CD8-positive, alpha-beta memory T cell (primary cell): ENCODE data around the gene PTOV1. TPM values are rescaled to one million over a fixed set of nuclear protein-coding genes. Genes with fewer than 3 reads are reported as not detected.
A peak's percentile ranks its signal among the peaks of the same experiment; 100 is the strongest.

Experiments
- CTCF ChIA-PET: fragments of 350-600 bp; sonication (Branson Sonifier 250); formaldehyde crosslinking; loops from one replicate; lab custom pipeline; 2021; ENCODE audit warnings: antibody characterized with exemption; lab: Charles Lee
- POLR2A ChIA-PET: fragments of 350-600 bp; sonication (Branson Sonifier 250); formaldehyde crosslinking; loops from one replicate; lab custom pipeline; 2021; ENCODE audit warnings: antibody characterized with exemption; lab: Charles Lee
- DNase-seq, 5 donors: peaks; one replicate each; pipeline versions ENCODE4 v3.0.0 to v3.0.0-alpha.2; 2020 to 2022; ENCODE audit warnings: mixed read lengths in 1 of 5
- H3K27ac ChIP-seq: one replicate; pipeline ENCODE4 v1.7.0; 2013; ENCODE audit warnings: low read depth, mild to moderate bottlenecking, low read length, moderate library complexity
- H3K27me3 ChIP-seq: 2 replicates; pipeline ENCODE4 v1.7.0; 2013; ENCODE audit warnings: low read length, mild to moderate bottlenecking; ENCODE audit not compliant: insufficient read depth, poor library complexity, severe bottlenecking
- H3K36me3 ChIP-seq: 2 replicates; pipeline ENCODE4 v1.7.0; 2013; ENCODE audit warnings: mild to moderate bottlenecking, low read length, moderate library complexity; ENCODE audit not compliant: insufficient read depth
- H3K4me1 ChIP-seq: 2 replicates; pipeline ENCODE4 v1.7.0; 2013; ENCODE audit warnings: mild to moderate bottlenecking, low read length, moderate library complexity; ENCODE audit not compliant: insufficient read depth
- H3K4me3 ChIP-seq: 2 replicates; pipeline ENCODE4 v1.7.0; 2013; ENCODE audit warnings: mild to moderate bottlenecking, low read length
- H3K9me3 ChIP-seq: 2 replicates; pipeline ENCODE4 v1.7.0; 2013; ENCODE audit warnings: mild to moderate bottlenecking, low read length
- H3K27ac Mint-ChIP-seq, 8 donors: one replicate each; pipeline ENCODE4 v1.8.0; 2020 to 2021; ENCODE audit warnings: mixed read lengths in 8 of 8, mild to moderate bottlenecking in 6 of 8, inconsistent platforms in 3 of 8, moderate library complexity in 3 of 8
- H3K27me3 Mint-ChIP-seq, 2 donors: one replicate each; pipeline ENCODE4 v1.8.0; 2020 to 2021; ENCODE audit warnings: mixed read lengths in 2 of 2, mild to moderate bottlenecking in 1 of 2, moderate library complexity in 1 of 2
- H3K36me3 Mint-ChIP-seq, 3 donors: one replicate each; pipeline ENCODE4 v1.8.0; 2020 to 2021; ENCODE audit warnings: mixed read lengths in 3 of 3, inconsistent platforms in 1 of 3, mild to moderate bottlenecking in 1 of 3
- H3K4me1 Mint-ChIP-seq, 3 donors: one replicate each; pipeline ENCODE4 v1.8.0; 2020 to 2021; ENCODE audit warnings: mixed read lengths in 3 of 3, inconsistent platforms in 1 of 3, mild to moderate bottlenecking in 1 of 3
- H3K4me3 Mint-ChIP-seq, 7 donors: one replicate each; pipeline ENCODE4 v1.8.0; 2020 to 2021; ENCODE audit warnings: mixed read lengths in 7 of 7, mild to moderate bottlenecking in 6 of 7, moderate library complexity in 4 of 7, inconsistent platforms in 2 of 7
- H3K9me3 Mint-ChIP-seq, 5 donors: one replicate each; pipeline ENCODE4 v1.8.0; 2020 to 2022; ENCODE audit warnings: mixed read lengths in 5 of 5, mild to moderate bottlenecking in 3 of 5, moderate library complexity in 2 of 5, inconsistent platforms in 1 of 5
- polyA plus RNA-seq: library from polyadenylated mRNA; unstranded; fragments of 300-500 nt; fragmentation: Illumina TruSeq; gene quantifications from one replicate; pipeline ENCODE4 v1.2.3, GENCODE V29; 2021
- total RNA-seq, 2 experiments: library from RNA; stranded (reverse); gene quantifications; one replicate each; pipeline ENCODE4 v1.2.3, GENCODE V29; 2021

PTOV1 gene
- total and polyA plus RNA-seq, 3 experiments from 2014 or later, result 47.7 to 93.7 (median 91.9) TPM

DNA sequence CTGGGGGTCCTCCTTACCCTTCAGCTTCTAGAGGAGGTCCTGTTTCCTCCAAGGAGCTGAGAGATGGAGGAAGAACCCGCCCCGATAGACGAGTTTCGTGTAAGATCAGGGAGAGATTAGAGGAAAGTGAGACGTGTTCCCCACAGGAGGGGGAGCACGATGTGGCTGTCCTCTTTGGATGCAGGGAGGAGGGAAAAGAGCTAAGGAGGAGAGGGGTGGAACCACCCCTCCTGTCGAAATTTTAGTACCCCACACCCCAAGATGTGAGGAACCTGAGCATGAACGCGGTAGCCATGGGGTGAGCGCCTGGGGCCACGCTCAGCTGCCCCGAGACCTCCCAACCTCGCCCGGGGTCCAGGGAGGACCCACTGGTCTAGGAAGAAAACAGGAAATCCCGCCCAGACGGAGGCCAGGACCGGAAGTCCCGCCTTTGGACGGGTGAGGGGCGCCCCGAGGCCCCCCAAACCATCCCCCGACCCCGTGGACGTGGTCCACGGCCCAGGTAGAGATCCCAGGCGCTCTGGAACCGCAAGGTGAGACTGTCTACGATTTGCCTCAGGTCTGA lies 25.0 kb downstream of the PTOV1 start:
- peaks cover 22 to 37% (median 32%) of the 10 kb centered on the region in 3 donors for H3K4me1 Mint-ChIP-seq
- no peak overlapping the region for H3K27ac Mint-ChIP-seq
- DNase-seq, result peak in 3 of 5 donors; percentile 24 to 74 (median 46)
- ChIA-PET POLR2A (interaction anchor here (1.0 to 3.0 kb wide), 6 partner anchors 9 to 1256 kb away, joined by 3 to 33 read pairs (median 10); partner anchors contain the start of genes ATF5, FUZ, NUP62 and PNKP), CTCF (interaction anchor here (1.2 to 1.6 kb wide), 2 partner anchors 15 to 236 kb away, joined by 4 read pairs; partner anchors contain the start of gene RRAS)
- peaks cover 0 to 3% of the 10 kb centered on the region in 2 donors for H3K27me3 Mint-ChIP-seq
- H3K9me3 Mint-ChIP-seq, result no peaks in the 10 kb centered on the region
- peaks cover 0 to 29% (median 4%) of the 10 kb centered on the region in 3 donors for H3K36me3 Mint-ChIP-seq
- H3K4me3 ChIP-seq, result peak overlapping the region; percentile 78
- no peaks in the 10 kb centered on the region for H3K9me3 ChIP-seq
- H3K4me3 Mint-ChIP-seq, result no peak overlapping the region
- H3K36me3 ChIP-seq, result peaks cover 10% of the 10 kb centered on the region
- no peaks in the 10 kb centered on the region for H3K27me3 ChIP-seq
- peaks cover 19% of the 10 kb centered on the region for H3K4me1 ChIP-seq
- peak overlapping the region; percentile 98 for H3K27ac ChIP-seq

DNA sequence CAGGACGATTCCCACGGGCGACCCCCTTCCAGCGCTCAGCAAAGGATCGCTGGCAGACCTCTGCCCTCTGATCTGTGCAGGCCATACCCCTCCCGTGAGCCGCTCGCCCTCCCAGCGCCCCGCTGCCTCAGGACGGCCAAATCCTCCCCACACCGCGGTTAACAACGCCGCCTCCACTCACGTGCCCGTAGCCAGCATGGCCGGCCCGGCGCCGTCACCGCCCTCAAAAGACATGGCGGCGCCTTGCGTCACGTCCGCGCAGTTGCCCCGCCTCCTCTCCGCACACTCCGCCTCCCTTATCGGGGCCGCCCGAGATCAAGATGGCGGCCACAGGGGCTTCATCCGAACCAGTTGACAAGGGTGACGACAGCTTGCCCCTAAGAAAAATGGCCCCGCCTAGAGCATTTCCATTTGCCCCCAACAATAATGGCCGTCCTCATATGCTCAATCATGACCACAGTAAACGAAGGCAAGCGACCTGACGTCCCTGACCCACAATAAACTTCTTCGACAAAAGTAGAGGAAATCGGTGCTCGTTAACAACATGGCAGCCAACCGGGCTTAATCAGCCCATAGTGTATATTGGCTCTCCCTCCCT lies 25.6 kb downstream of the PTOV1 start:
- no peak overlapping the region for H3K27ac Mint-ChIP-seq
- H3K27ac ChIP-seq, result peak overlapping the region; percentile 98
- POLR2A ChIA-PET, result interaction anchor here (0.6 to 3.0 kb wide), 17 partner anchors 7 to 1257 kb away, joined by 3 to 33 read pairs (median 5); partner anchors contain the start of genes AP2A1, ATF5, FUZ and GYS1
- no peaks in the 10 kb centered on the region for H3K9me3 Mint-ChIP-seq
- peaks cover 22 to 37% (median 32%) of the 10 kb centered on the region in 3 donors for H3K4me1 Mint-ChIP-seq
- H3K36me3 Mint-ChIP-seq, result peaks cover 0 to 35% (median 5%) of the 10 kb centered on the region in 3 donors
- peak; percentile 96 to 99 (median 98) for DNase-seq
- no peaks in the 10 kb centered on the region for H3K9me3 ChIP-seq
- H3K4me3 ChIP-seq, result peak overlapping the region; percentile 78
- CTCF ChIA-PET, result interaction anchor here (0.8 to 1.6 kb wide), 5 partner anchors 9 to 236 kb away, joined by 3 to 5 read pairs (median 4); partner anchors contain the start of genes PNKP, PTOV1 and RRAS
- peaks cover 19% of the 10 kb centered on the region for H3K4me1 ChIP-seq
- H3K27me3 Mint-ChIP-seq, result peaks cover 0 to 3% of the 10 kb centered on the region in 2 donors
- H3K36me3 ChIP-seq, result peaks cover 15% of the 10 kb centered on the region
- no peak overlapping the region for H3K4me3 Mint-ChIP-seq
- H3K27me3 ChIP-seq, result no peaks in the 10 kb centered on the region

DNA sequence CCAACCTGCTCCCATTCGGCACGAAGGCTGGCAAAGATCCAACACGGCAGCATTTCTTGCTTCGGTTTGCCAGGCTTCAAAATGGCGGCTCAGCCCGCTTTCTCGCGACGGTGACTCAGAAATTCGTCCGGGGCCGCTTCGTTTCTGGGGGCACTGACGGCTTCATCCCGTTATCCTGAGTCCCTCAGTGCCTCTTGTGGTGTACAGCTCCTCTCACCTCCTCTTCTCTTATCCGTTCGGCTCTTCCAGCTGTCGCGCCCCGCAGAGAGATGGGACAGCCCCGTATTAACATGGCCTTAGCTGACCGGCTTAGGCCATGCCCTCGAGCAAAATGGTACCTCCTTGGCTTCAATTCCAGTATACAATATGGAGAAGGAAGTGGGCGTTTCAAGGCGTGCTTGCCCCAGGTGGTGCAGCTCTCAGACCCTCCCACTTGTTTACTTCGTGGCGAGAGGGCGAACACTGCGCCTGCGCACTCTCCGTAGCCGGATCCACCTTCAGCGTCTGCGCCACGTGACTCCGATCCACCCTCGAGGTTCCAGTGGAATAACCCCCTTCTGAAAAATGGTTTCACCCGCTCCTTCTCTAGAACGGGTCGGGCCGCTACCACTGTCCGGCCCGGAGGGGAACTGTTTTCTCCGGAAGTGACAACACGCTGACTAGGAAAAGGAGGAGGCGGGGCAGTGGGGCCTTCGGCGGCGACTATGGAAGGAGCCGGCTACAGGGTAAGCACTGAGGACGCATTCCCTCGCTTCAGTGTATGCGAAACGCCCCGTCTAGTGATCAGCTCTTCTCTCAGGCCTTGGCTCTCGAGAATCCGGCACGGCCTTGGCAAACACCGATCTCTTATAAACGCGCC lies 26.3 kb downstream of the PTOV1 start, which contains the start of the genes AKT1S1 and TBC1D17:
Gene AKT1S1 (minus strand): TSS at position 336 of the 859 bp plus-strand sequence. CDS start 4,060 bp downstream, outside the sequence.
Gene TBC1D17 (plus strand): TSS at position 683 of the 859 bp plus-strand sequence. CDS start 22 bp downstream, at position 705.
- ChIA-PET POLR2A (interaction anchor here (0.6 to 3.0 kb wide), 18 partner anchors 8 to 1258 kb away, joined by 3 to 33 read pairs (median 4); partner anchors contain the start of genes AP2A1, ATF5, FUZ and GYS1), CTCF (interaction anchor here (0.8 to 1.6 kb wide), 6 partner anchors 9 to 237 kb away, joined by 3 to 5 read pairs (median 4); partner anchors contain the start of genes FUZ, PNKP, PTOV1 and RRAS)
- Mint-ChIP-seq H3K4me3 (no peak within 1 kb of the TSS), H3K9me3 (no peaks in the 10 kb centered on the region), H3K27ac (peak within 1 kb of the TSS in 1 of 8 donors; percentile 85), H3K36me3 (peaks cover 0 to 40% (median 5%) of the 10 kb centered on the region in 3 donors), H3K4me1 (peaks cover 20 to 31% (median 26%) of the 10 kb centered on the region in 3 donors), H3K27me3 (peaks cover 0 to 3% of the 10 kb centered on the region in 2 donors)
- H3K27me3 ChIP-seq, result no peaks in the 10 kb centered on the region
- H3K9me3 ChIP-seq, result no peaks in the 10 kb centered on the region
- H3K4me3 ChIP-seq, result peak within 1 kb of the TSS; percentile 78
- DNase-seq, result peak; percentile 97 to 100 (median 99)
- peaks cover 23% of the 10 kb centered on the region for H3K36me3 ChIP-seq
- peak within 1 kb of the TSS; percentile 98 for H3K27ac ChIP-seq
- H3K4me1 ChIP-seq, result peaks cover 19% of the 10 kb centered on the region

DNA sequence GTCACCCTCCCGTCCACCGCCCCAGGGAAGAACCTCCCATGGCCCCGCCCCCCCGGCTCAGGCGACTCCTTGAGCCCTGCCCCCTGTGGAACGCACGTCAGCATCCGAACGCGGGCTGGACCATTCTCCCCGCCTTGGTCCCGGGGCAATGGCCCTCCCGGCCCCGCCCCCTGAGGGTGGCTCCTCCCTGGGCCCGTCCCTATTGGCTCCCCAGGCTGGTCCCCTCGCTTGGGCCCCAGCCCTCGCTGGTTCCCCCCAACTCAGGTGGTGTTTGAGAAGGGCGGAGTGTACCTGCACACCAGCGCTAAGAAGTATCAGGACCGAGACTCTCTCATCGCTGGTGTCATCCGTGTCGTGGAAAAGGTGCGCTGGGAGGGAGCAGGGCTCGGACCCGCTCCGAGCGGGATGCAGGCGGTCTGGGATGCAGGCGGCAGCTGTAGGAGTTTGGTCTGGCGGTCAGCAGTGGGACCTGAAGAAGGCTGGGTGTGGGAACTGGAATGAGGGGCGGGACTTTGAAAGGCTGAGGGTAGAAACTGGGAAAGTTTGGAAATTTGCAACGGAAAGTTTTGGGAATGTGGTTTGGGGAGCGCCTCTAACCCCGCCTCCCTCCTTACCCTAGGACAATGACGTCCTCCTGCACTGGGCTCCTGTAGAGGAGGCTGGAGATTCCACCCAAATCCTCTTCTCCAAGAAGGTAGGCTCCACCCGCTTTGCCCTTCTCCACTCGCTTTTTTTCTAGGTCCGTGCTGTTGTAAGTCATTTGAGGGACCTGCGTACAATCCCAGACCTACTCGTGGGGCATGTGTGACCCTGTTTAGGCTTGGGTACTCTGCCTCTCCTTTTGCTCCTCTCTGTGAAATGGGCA lies 27.2 kb downstream of the PTOV1 start:
- Mint-ChIP-seq H3K27me3 (peaks cover 0 to 3% of the 10 kb centered on the region in 2 donors), H3K27ac (peak overlapping the region in 1 of 8 donors; percentile 85), H3K36me3 (peaks cover under 1 to 49% (median 6%) of the 10 kb centered on the region in 3 donors), H3K9me3 (no peaks in the 10 kb centered on the region), H3K4me1 (peaks cover 20 to 31% (median 26%) of the 10 kb centered on the region in 3 donors), H3K4me3 (no peak overlapping the region)
- Histone ChIP-seq H3K27ac (peak overlapping the region; percentile 98), H3K36me3 (peaks cover 29% of the 10 kb centered on the region), H3K4me3 (peak overlapping the region; percentile 61), H3K4me1 (peaks cover 19% of the 10 kb centered on the region), H3K9me3 (no peaks in the 10 kb centered on the region), H3K27me3 (no peaks in the 10 kb centered on the region)
- POLR2A ChIA-PET, result interaction anchor here (0.8 to 3.0 kb wide), 10 partner anchors 9 to 238 kb away, joined by 3 to 33 read pairs (median 5); partner anchors contain the start of genes AP2A1, ATF5, MED25 and NUP62
- CTCF ChIA-PET, result interaction anchor here (1.0 to 1.6 kb wide), 2 partner anchors 13 to 65 kb away, joined by 3 to 4 read pairs; partner anchors contain the start of gene FUZ
- peak; percentile 97 to 99 (median 98) for DNase-seq

DNA sequence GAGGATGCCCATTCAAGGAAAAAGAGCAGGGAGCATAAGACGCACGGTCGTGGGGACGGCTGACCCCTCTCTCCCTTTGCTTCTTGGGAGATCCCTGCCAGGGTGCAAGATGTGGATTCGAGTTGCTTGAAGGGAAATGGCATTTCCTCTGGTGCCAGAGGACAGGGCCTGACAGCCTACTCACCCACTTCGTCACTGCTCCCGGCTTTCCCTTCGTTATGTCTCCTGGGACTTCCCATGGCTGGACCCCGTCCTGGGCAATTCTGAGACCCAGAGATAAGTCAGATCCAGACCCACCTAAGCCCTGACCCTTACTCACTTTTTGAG lies 27.7 kb downstream of the PTOV1 start:
- peaks cover 0 to 3% of the 10 kb centered on the region in 2 donors for H3K27me3 Mint-ChIP-seq
- POLR2A ChIA-PET, result interaction anchor here (1.2 to 1.4 kb wide), 2 partner anchors 9 to 11 kb away, joined by 4 to 7 read pairs; partner anchors contain the start of gene PNKP

DNA sequence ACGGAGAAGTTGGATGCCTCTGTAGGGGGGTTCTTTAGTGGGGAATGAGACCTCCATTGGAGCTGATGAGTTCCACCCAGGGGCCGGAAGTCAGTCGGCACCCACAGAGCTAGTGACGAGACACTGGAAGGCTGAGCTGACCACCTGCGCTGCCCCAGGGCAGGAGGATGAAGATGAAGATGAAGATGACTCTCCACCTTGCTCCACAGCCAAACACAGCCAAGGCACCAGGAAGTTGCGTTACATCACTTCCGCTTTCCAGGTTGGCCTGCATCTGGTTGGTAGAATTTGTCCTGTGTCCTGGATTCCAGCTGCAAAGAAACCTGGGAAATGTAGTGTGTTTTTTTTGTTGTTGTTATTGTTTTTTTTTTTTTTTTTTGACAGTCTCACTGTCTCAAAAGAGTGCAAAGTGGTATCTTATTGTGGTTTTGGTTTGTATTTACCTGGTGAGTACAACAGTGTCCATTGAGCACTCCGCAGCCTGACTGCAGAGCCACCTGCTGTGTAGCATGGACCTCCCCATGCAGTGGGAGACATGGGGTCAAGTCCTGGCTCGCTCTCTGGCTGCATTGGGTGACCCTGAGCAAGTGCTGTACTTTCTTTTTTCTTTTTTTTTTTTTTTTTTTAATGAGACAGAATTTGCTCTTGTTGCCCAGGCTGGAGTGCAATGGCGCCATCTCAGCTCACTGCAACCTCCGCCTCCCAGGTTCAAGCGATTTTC lies 28.4 kb downstream of the PTOV1 start:
- Histone ChIP-seq H3K4me1 (peaks cover 19% of the 10 kb centered on the region), H3K9me3 (no peaks in the 10 kb centered on the region), H3K36me3 (peaks cover 38% of the 10 kb centered on the region), H3K4me3 (no peak overlapping the region), H3K27ac (no peak overlapping the region), H3K27me3 (no peaks in the 10 kb centered on the region)
- Mint-ChIP-seq H3K4me1 (peaks cover 20 to 31% (median 26%) of the 10 kb centered on the region in 3 donors), H3K9me3 (no peaks in the 10 kb centered on the region), H3K36me3 (peaks cover 5 to 61% (median 9%) of the 10 kb centered on the region in 3 donors), H3K4me3 (peak overlapping the region in 1 of 7 donors; percentile 19), H3K27me3 (peaks cover 0 to 3% of the 10 kb centered on the region in 2 donors), H3K27ac (peak overlapping the region in 1 of 8 donors; percentile 30)
- no peak for DNase-seq
- POLR2A ChIA-PET, result interaction anchor here (0.6 to 1.4 kb wide), 3 partner anchors 10 to 427 kb away, joined by 3 to 7 read pairs (median 4); partner anchors contain the start of gene PNKP
- CTCF ChIA-PET, result interaction anchor here (1.8 kb wide), 1 partner anchor 14 kb away, joined by 4 read pairs; no protein-coding TSS in a partner anchor

More for the DNA sequence above, 27.7 kb downstream of the PTOV1 start:
- Histone ChIP-seq H3K4me3 (peak overlapping the region; percentile 61), H3K27me3 (no peaks in the 10 kb centered on the region), H3K36me3 (peaks cover 35% of the 10 kb centered on the region), H3K9me3 (no peaks in the 10 kb centered on the region), H3K4me1 (peaks cover 19% of the 10 kb centered on the region), H3K27ac (peak overlapping the region; percentile 98)
- Mint-ChIP-seq H3K4me1 (peaks cover 20 to 31% (median 26%) of the 10 kb centered on the region in 3 donors), H3K27ac (peak overlapping the region in 4 of 8 donors; percentile 19 to 85 (median 52)), H3K36me3 (peaks cover 5 to 55% (median 8%) of the 10 kb centered on the region in 3 donors), H3K9me3 (no peaks in the 10 kb centered on the region), H3K4me3 (peak overlapping the region in 1 of 7 donors; percentile 43)
- CTCF ChIA-PET, result no interaction called here
- DNase-seq, result no peak
